ENCODE results near the gene PTPRK. TPM values are rescaled to one million over a fixed set of nuclear protein-coding genes. Genes with fewer than 3 reads are reported as not detected.
"Not testable (repeated sequence)": the region's sequence is repeated elsewhere in the genome, so short reads cannot be mapped to it uniquely, and the experiment has no call there.

PTPRK gene
- total and polyA plus RNA-seq, 4 donors: 8.2 to 224 (median 42.9) TPM

- no peaks in the 10 kb centered on the region for H3K4me1 ChIP-seq (ENCODE audit: control insufficient read depth in 5 of 5, insufficient read depth in 5 of 5, low read length in 5 of 5)
- peaks cover 0 to 6% (median 2%) of the 10 kb centered on the region in 4 donors for H3K9me3 ChIP-seq (ENCODE audit: control insufficient read depth in 4 of 4, insufficient read depth in 3 of 4, low read length in 3 of 4)
- DNase-seq (no peak), ATAC-seq (ENCODE audit: insufficient read depth, low FRiP score) (no peak)
- no peaks in the 10 kb centered on the region for H3K27me3 ChIP-seq (ENCODE audit: control insufficient read depth in 3 of 3, insufficient read depth in 3 of 3, low read length in 2 of 3)
- H3K36me3 ChIP-seq (ENCODE audit: control insufficient read depth in 4 of 4, insufficient read depth in 4 of 4, low read length in 4 of 4): no peaks in the 10 kb centered on the region
- H3K9ac ChIP-seq (ENCODE audit: insufficient read depth in 1 of 2, low read length in 2 of 2): no peak overlapping the region
- H3K27ac ChIP-seq (ENCODE audit: low read depth in 1 of 2, low read length in 1 of 2): no peak overlapping the region
- H3K4me3 ChIP-seq: no peak overlapping the region
- TF ChIP-seq CTCF (IDR thresholded peaks at IDR 0.05; ENCODE audit: control extremely low read depth, extremely low read depth): no peak
- WGBS, 2 donors: 85 to 91% methylated on average over 5 of the region's 5 CpGs
Measured at GRCh38 chr6:127932708-127933107, 587.7 kb downstream of the PTPRK start.

GRCh38 chr6:127926441-127926840, 594.0 kb downstream of the PTPRK start:
- not testable (repeated sequence) for ATAC-seq (ENCODE audit: insufficient read depth, low FRiP score); DNase-seq; H3K4me3 ChIP-seq; H3K9ac ChIP-seq (ENCODE audit: insufficient read depth in 1 of 2, low read length in 2 of 2); H3K27ac ChIP-seq (ENCODE audit: low read depth in 1 of 2, low read length in 1 of 2); H3K36me3 ChIP-seq (ENCODE audit: control insufficient read depth in 4 of 4, insufficient read depth in 4 of 4, low read length in 4 of 4); H3K4me1 ChIP-seq (ENCODE audit: control insufficient read depth in 5 of 5, insufficient read depth in 5 of 5, low read length in 5 of 5); H3K9me3 ChIP-seq (ENCODE audit: control insufficient read depth in 4 of 4, insufficient read depth in 3 of 4, low read length in 3 of 4); H3K27me3 ChIP-seq (ENCODE audit: control insufficient read depth in 3 of 3, insufficient read depth in 3 of 3, low read length in 2 of 3)
- 94 to 97% methylated on average over 9 to 10 of the region's 10 CpGs for WGBS, 2 donors

- Histone ChIP-seq H3K9me3 (ENCODE audit: control insufficient read depth in 4 of 4, insufficient read depth in 3 of 4, low read length in 3 of 4) (peaks cover 0 to 3% (median 0%) of the 10 kb centered on the region in 4 donors), H3K4me1 (ENCODE audit: control insufficient read depth in 5 of 5, insufficient read depth in 5 of 5, low read length in 5 of 5) (no peaks in the 10 kb centered on the region), H3K27me3 (ENCODE audit: control insufficient read depth in 3 of 3, insufficient read depth in 3 of 3, low read length in 2 of 3) (no peaks in the 10 kb centered on the region), H3K36me3 (ENCODE audit: control insufficient read depth in 4 of 4, insufficient read depth in 4 of 4, low read length in 4 of 4) (no peaks in the 10 kb centered on the region), H3K9ac (ENCODE audit: insufficient read depth in 1 of 2, low read length in 2 of 2) (no peak overlapping the region), H3K4me3 (no peak overlapping the region), H3K27ac (ENCODE audit: low read depth in 1 of 2, low read length in 1 of 2) (no peak overlapping the region)
- no peak for TF ChIP-seq CTCF (IDR thresholded peaks at IDR 0.05; ENCODE audit: control extremely low read depth, extremely low read depth)
- 81 to 88% methylated on average over 2 of the region's 2 CpGs for WGBS, 2 donors
- DNase-seq (no peak), ATAC-seq (ENCODE audit: insufficient read depth, low FRiP score) (no peak)
Measured at GRCh38 chr6:127924440-127924839, 596.0 kb downstream of the PTPRK start.

GRCh38 chr6:127924031-127924430, 596.4 kb downstream of the PTPRK start:
- Histone ChIP-seq H3K27me3 (ENCODE audit: control insufficient read depth in 3 of 3, insufficient read depth in 3 of 3, low read length in 2 of 3) (peaks cover 0 to 2% (median 0%) of the 10 kb centered on the region in 3 donors), H3K9me3 (ENCODE audit: control insufficient read depth in 4 of 4, insufficient read depth in 3 of 4, low read length in 3 of 4) (peaks cover 0 to 3% (median 0%) of the 10 kb centered on the region in 4 donors), H3K4me1 (ENCODE audit: control insufficient read depth in 5 of 5, insufficient read depth in 5 of 5, low read length in 5 of 5) (no peaks in the 10 kb centered on the region), H3K27ac (ENCODE audit: low read depth in 1 of 2, low read length in 1 of 2) (no peak overlapping the region), H3K36me3 (ENCODE audit: control insufficient read depth in 4 of 4, insufficient read depth in 4 of 4, low read length in 4 of 4) (no peaks in the 10 kb centered on the region), H3K4me3 (no peak overlapping the region), H3K9ac (ENCODE audit: insufficient read depth in 1 of 2, low read length in 2 of 2) (no peak overlapping the region)
- ATAC-seq (ENCODE audit: insufficient read depth, low FRiP score) (no peak), DNase-seq (no peak)
- no peak for TF ChIP-seq CTCF (IDR thresholded peaks at IDR 0.05; ENCODE audit: control extremely low read depth, extremely low read depth)

All from lung (tissue), 12 donors.